Measurements from ENCODE around the gene STX1A.

- TF ChIP-seq CTCF (IDR thresholded peaks at IDR 0.05) = no peak
- no peak for TF ChIP-seq ZFX (IDR thresholded peaks at IDR 0.05; ENCODE audit: borderline replicate concordance)
These were observed 12.3 kb downstream of the STX1A start for GRCh38 chr7:73707045-73707631.
